Activated CD8-positive, alpha-beta memory T cell treated with anti-CD3 and anti-CD28 coated beads for 48 hours (primary cell): Measurements from ENCODE around the gene QSOX2.

Experiments
- DNase-seq, 3 experiments: peaks; one replicate each; pipeline ENCODE4 v3.0.0-alpha.2; 2020; ENCODE audit warnings: low read depth in 2 of 3, low spot score in 2 of 3

The QSOX2 gene

GRCh38 chr9:136206602-136207275 lies 38.9 kb downstream of the QSOX2 start:
- no peak for DNase-seq

GRCh38 chr9:136205707-136205992 lies 40.0 kb downstream of the QSOX2 start:
- DNase-seq = no peak

- no peak for DNase-seq
Measured at GRCh38 chr9:136204838-136205706, 40.5 kb downstream of the QSOX2 start, which contains the start of gene LHX3. LHX3 (minus strand) TSS chr9:136205128; CDS start chr9:136205012, 116 bp downstream.

- DNase-seq = no peak
Measured at GRCh38 chr9:136204145-136204805, 41.3 kb downstream of the QSOX2 start.

GRCh38 chr9:136203408-136204144 lies 42.0 kb downstream of the QSOX2 start:
- DNase-seq = no peak

- no peak for DNase-seq
Measured at GRCh38 chr9:136202454-136203407, 42.9 kb downstream of the QSOX2 start.

GRCh38 chr9:136201609-136202453 lies 43.8 kb downstream of the QSOX2 start:
- no peak for DNase-seq

GRCh38 chr9:136201174-136201573 lies 44.4 kb downstream of the QSOX2 start:
- no peak for DNase-seq

GRCh38 chr9:136200424-136200823 lies 45.2 kb downstream of the QSOX2 start:
- no peak for DNase-seq

GRCh38 chr9:136199391-136200288 lies 46.0 kb downstream of the QSOX2 start:
- DNase-seq = no peak

- DNase-seq = no peak
Measured at GRCh38 chr9:136198605-136199083, 47.0 kb downstream of the QSOX2 start.

GRCh38 chr9:136197930-136198604 lies 47.5 kb downstream of the QSOX2 start:
- DNase-seq = no peak

GRCh38 chr9:136197084-136197875 lies 48.3 kb downstream of the QSOX2 start:
- no peak for DNase-seq

GRCh38 chr9:136196404-136197083 lies 49.1 kb downstream of the QSOX2 start:
- no peak for DNase-seq

- DNase-seq = no peak
Measured at GRCh38 chr9:136194540-136194939, 51.1 kb downstream of the QSOX2 start.

- no peak for DNase-seq
Measured at GRCh38 chr9:136193891-136194279, 51.7 kb downstream of the QSOX2 start.
